Epithelial cell of prostate (primary cell): ENCODE measurements around the gene HNRNPM.

Source experiments
- DNase-seq: peaks from one replicate; pipeline ENCODE4 v3.0.0-alpha.2; 2011; ENCODE audit warnings: low read depth, low spot score
- H3K27ac ChIP-seq: fragments of 450-650 bp; 2 replicates; pipeline ENCODE4 v1.5.1; 2017; ENCODE audit warnings: mild to moderate bottlenecking

HNRNPM gene

GRCh38 chr19:8458380-8458779 is 13.6 kb downstream of the HNRNPM start:
- no peak for DNase-seq
- H3K27ac ChIP-seq: no peak overlapping the region

- no peak for DNase-seq
- peak overlapping the region; percentile 21 for H3K27ac ChIP-seq
Measured at GRCh38 chr19:8459095-8459494, 14.3 kb downstream of the HNRNPM start.

GRCh38 chr19:8459520-8460270 is 14.9 kb downstream of the HNRNPM start:
- no peak for DNase-seq
- H3K27ac ChIP-seq: peak overlapping the region; percentile 21

GRCh38 chr19:8460516-8461298 is 15.9 kb downstream of the HNRNPM start:
- no peak overlapping the region for H3K27ac ChIP-seq
- no peak for DNase-seq

GRCh38 chr19:8461376-8461775 is 16.6 kb downstream of the HNRNPM start:
- no peak for DNase-seq
- no peak overlapping the region for H3K27ac ChIP-seq

- no peak for DNase-seq
Measured at GRCh38 chr19:8461891-8462290, 17.1 kb downstream of the HNRNPM start.

GRCh38 chr19:8462571-8462970 is 17.8 kb downstream of the HNRNPM start:
- no peak for DNase-seq
- H3K27ac ChIP-seq: no peak overlapping the region

More at GRCh38 chr19:8461891-8462290, 17.1 kb downstream of the HNRNPM start:
- H3K27ac ChIP-seq: no peak overlapping the region

- DNase-seq: no peak
- H3K27ac ChIP-seq: no peak overlapping the region
Measured at GRCh38 chr19:8463365-8463764, 18.6 kb downstream of the HNRNPM start.

GRCh38 chr19:8466018-8466417 is 21.2 kb downstream of the HNRNPM start:
- H3K27ac ChIP-seq: no peak overlapping the region
- DNase-seq: no peak

- H3K27ac ChIP-seq: no peak overlapping the region
- no peak for DNase-seq
Measured at GRCh38 chr19:8468124-8468523, 23.3 kb downstream of the HNRNPM start.

GRCh38 chr19:8468761-8469373 is 24.1 kb downstream of the HNRNPM start:
- DNase-seq: no peak
- H3K27ac ChIP-seq: no peak overlapping the region

GRCh38 chr19:8469613-8470368 is 25.0 kb downstream of the HNRNPM start:
- no peak overlapping the region for H3K27ac ChIP-seq
- no peak for DNase-seq

- no peak for DNase-seq
- no peak overlapping the region for H3K27ac ChIP-seq
Measured at GRCh38 chr19:8473648-8474476, 29.1 kb downstream of the HNRNPM start.

GRCh38 chr19:8475005-8475404 is 30.2 kb downstream of the HNRNPM start:
- DNase-seq: no peak

GRCh38 chr19:8476524-8476923 is 31.7 kb downstream of the HNRNPM start:
- DNase-seq: no peak
- H3K27ac ChIP-seq: no peak overlapping the region

More at GRCh38 chr19:8475005-8475404, 30.2 kb downstream of the HNRNPM start:
- H3K27ac ChIP-seq: no peak overlapping the region

- no peak for DNase-seq
- no peak overlapping the region for H3K27ac ChIP-seq
Measured at GRCh38 chr19:8477889-8478288, 33.1 kb downstream of the HNRNPM start.

- H3K27ac ChIP-seq: no peak overlapping the region
- no peak for DNase-seq
Measured at GRCh38 chr19:8478598-8478997, 33.8 kb downstream of the HNRNPM start.

GRCh38 chr19:8481201-8481600 is 36.4 kb downstream of the HNRNPM start:
- peak overlapping the region; percentile 58 for H3K27ac ChIP-seq
- no peak for DNase-seq

GRCh38 chr19:8481616-8482015 is 36.8 kb downstream of the HNRNPM start:
- no peak for DNase-seq

GRCh38 chr19:8482696-8483095 is 37.9 kb downstream of the HNRNPM start:
- no peak for DNase-seq
- H3K27ac ChIP-seq: no peak overlapping the region

More at GRCh38 chr19:8481616-8482015, 36.8 kb downstream of the HNRNPM start:
- H3K27ac ChIP-seq: peak overlapping the region; percentile 58
